NCI-H2107 (cell line): ENCODE results near the gene BMP7.
"Not testable (repeated sequence)": the region's sequence is repeated elsewhere in the genome, so short reads cannot be mapped to it uniquely, and the experiment has no call there.

Experiments used
- DNase-seq: peaks from one replicate; lab custom pipeline; 2025; lab: John Stamatoyannopoulos, UW

The BMP7 gene

GRCh38 chr20:57210911-57211280 is 55.5 kb downstream of the BMP7 start:
- DNase-seq = no peak

GRCh38 chr20:57210054-57210910 is 56.2 kb downstream of the BMP7 start:
- no peak for DNase-seq

GRCh38 chr20:57209413-57209812 is 57.0 kb downstream of the BMP7 start:
- no peak for DNase-seq

- no peak for DNase-seq
Measured at GRCh38 chr20:57208198-57208597, 58.2 kb downstream of the BMP7 start.

GRCh38 chr20:57207251-57207650 is 59.2 kb downstream of the BMP7 start:
- DNase-seq = no peak

- no peak for DNase-seq
Measured at GRCh38 chr20:57205606-57206219, 60.7 kb downstream of the BMP7 start.

- DNase-seq = no peak
Measured at GRCh38 chr20:57203986-57204385, 62.5 kb downstream of the BMP7 start.

- no peak for DNase-seq
Measured at GRCh38 chr20:57203204-57203603, 63.2 kb downstream of the BMP7 start.

GRCh38 chr20:57202309-57202708 is 64.1 kb downstream of the BMP7 start:
- no peak for DNase-seq

- DNase-seq = no peak
Measured at GRCh38 chr20:57200882-57201695, 65.4 kb downstream of the BMP7 start.

GRCh38 chr20:57199656-57200405 is 66.6 kb downstream of the BMP7 start:
- no peak for DNase-seq

- DNase-seq = no peak
Measured at GRCh38 chr20:57198132-57199072, 68.0 kb downstream of the BMP7 start.

GRCh38 chr20:57197352-57198131 is 68.9 kb downstream of the BMP7 start:
- no peak for DNase-seq

- DNase-seq = no peak
Measured at GRCh38 chr20:57195469-57196100, 70.9 kb downstream of the BMP7 start.

GRCh38 chr20:57195023-57195422 is 71.4 kb downstream of the BMP7 start:
- DNase-seq = no peak

GRCh38 chr20:57194154-57194553 is 72.3 kb downstream of the BMP7 start:
- DNase-seq = no peak

- no peak for DNase-seq
Measured at GRCh38 chr20:57193094-57193493, 73.3 kb downstream of the BMP7 start.

GRCh38 chr20:57192311-57192710 is 74.1 kb downstream of the BMP7 start:
- no peak for DNase-seq

- not testable (repeated sequence) for DNase-seq
Measured at GRCh38 chr20:57191265-57191638, 75.2 kb downstream of the BMP7 start.
